GM21367 (cell line): ENCODE data around the gene BCAS3.
"Not testable (repeated sequence)": the region's sequence is repeated elsewhere in the genome, so short reads cannot be mapped to it uniquely, and the experiment has no call there.

Experiments used
- ATAC-seq: cut with Tn5 transposase; IDR thresholded peaks from one replicate; pipeline ENCODE4 v1.9.1; 2021; ENCODE audit not compliant: unreplicated experiment

BCAS3 gene

GRCh38 chr17:60976861-60977260 lies 299.2 kb downstream of the BCAS3 start:
- ATAC-seq = not testable (repeated sequence)

- no peak for ATAC-seq
These were observed 311.7 kb downstream of the BCAS3 start for GRCh38 chr17:60989379-60989778.

GRCh38 chr17:60989846-60990245 lies 312.2 kb downstream of the BCAS3 start:
- ATAC-seq = no peak

- ATAC-seq = no peak
These were observed 315.8 kb downstream of the BCAS3 start for GRCh38 chr17:60993497-60993896.

DNA sequence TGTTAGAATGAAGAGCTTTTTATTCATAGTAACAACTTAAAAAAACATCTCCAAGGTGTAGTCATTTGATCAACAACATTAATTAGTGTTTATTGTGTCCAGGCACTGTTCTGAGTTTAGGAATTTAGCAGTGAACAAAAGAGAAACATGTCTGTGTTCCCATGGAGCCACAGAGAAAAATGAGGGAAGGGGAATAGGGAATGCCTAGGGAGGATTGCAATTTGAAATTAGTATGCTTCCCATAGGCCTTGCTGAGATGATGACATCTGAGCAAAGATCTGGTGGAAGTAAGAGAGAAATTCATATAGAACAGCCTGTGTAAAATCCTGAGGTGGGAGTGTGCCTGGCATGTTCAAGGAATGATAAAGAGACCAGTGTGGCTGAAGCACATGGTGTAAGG lies 318.0 kb downstream of the BCAS3 start:
- ATAC-seq = no peak

DNA sequence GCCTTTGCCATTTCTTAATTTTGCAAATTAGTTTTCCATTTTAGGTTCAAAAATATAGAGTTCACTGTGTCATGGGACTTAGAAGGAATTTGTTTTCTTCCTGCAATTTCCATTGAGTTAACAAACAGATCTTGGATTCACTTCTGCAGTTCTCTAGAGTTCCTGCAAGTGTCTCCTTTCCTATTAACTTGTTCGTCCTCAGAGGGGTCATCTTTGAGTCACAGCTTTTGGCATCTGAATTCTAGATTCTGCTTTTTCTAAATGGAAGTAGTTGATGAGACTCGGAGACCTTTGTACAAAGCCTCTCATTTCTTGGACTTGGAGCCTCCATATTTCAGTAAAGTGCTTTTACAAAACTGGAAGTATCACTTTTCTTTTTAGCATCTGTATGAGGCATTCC lies 323.3 kb downstream of the BCAS3 start:
- ATAC-seq = no peak

DNA sequence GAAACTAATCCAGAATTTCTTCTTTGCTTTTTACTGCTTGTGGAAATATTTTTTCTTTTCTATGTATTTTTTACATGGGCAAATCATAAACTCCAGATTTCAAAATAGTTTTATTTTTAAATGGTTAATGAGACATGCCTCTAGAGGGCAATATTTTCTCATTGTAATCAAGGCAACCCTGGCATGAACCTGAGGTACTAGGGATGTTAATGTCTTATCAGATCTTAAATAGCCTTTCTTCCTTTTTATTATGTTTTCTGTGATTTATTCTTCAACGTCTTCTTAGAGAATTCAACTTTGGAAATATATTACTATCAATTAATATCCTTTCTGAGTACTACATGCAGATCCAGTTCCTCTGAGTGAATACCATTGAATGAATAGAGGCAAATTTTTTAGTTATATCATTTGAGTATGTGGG lies 324.7 kb downstream of the BCAS3 start:
- ATAC-seq = no peak

GRCh38 chr17:61005358-61005757 lies 327.7 kb downstream of the BCAS3 start:
- ATAC-seq = no peak

- ATAC-seq = not testable (repeated sequence)
These were observed 328.3 kb downstream of the BCAS3 start for GRCh38 chr17:61005958-61006357.

GRCh38 chr17:61007980-61008379 lies 330.3 kb downstream of the BCAS3 start:
- ATAC-seq = no peak

DNA sequence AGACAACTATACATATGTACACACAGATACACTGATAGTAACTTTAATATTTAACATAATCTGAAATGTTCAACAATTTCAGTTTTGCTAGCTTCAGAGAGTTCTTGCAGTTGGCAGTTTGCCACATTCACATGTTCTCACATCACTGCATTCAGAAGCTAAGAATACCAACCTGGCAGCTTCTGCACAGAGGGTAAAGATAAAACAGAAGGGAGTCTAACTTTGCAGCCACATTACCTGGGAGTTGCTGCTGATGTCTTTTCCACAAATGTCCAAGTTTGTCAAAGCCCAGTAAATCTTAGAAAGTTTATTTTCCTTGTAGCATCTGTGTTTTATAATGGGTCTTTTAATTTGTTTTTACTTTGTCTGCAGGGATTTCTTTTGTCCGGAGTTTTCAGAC lies 332.0 kb downstream of the BCAS3 start:
- ATAC-seq = no peak

GRCh38 chr17:61010661-61011170 lies 333.1 kb downstream of the BCAS3 start:
- ATAC-seq = no peak

DNA sequence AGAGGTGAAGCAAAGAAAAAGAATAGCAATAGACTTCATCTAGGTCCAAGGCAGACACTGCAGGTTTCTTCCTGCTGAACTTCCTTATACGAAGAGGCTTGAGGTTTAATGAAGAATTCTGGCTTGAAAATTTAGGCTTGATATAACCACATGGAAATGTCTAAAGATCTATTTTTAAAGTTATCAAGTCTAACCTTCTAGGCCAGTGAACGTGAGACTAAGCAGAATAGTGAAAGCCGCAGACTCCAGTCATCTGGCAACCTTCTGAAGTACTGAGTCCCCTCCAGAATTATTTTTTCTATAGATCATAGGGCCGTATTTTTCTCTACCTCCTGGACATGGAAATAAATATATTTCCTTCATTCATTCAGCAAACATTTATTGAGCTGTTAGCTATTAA lies 333.6 kb downstream of the BCAS3 start:
- ATAC-seq = no peak

- ATAC-seq = no peak
These were observed 338.3 kb downstream of the BCAS3 start for GRCh38 chr17:61015966-61016365.

- no peak for ATAC-seq
These were observed 339.8 kb downstream of the BCAS3 start for GRCh38 chr17:61017317-61018006.

GRCh38 chr17:61018938-61019337 lies 341.3 kb downstream of the BCAS3 start:
- ATAC-seq = no peak

GRCh38 chr17:61023996-61024395 lies 346.3 kb downstream of the BCAS3 start:
- ATAC-seq = no peak

DNA sequence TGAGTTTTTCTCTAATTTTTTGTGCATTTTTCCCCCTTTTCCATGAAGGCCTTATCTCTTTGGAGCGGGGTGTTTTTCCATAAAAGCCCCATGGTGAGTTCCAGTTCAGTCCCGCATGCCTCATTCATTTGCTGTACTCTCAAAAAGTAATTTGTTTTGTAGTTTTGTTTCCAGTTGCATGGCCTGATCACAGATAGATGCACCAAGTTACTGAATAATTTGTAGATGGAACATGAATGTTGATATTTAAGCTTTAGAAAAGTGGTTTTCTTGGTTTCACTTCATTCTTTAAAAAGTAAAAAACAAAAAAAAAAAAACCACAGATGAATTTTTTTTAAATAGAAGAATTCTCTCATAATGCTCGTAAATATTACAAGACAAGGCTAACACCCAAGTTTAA lies 349.2 kb downstream of the BCAS3 start:
- no peak for ATAC-seq

GRCh38 chr17:61029181-61029580 lies 351.5 kb downstream of the BCAS3 start:
- ATAC-seq = no peak

- ATAC-seq = no peak
These were observed 363.0 kb downstream of the BCAS3 start for GRCh38 chr17:61040666-61041065.

DNA sequence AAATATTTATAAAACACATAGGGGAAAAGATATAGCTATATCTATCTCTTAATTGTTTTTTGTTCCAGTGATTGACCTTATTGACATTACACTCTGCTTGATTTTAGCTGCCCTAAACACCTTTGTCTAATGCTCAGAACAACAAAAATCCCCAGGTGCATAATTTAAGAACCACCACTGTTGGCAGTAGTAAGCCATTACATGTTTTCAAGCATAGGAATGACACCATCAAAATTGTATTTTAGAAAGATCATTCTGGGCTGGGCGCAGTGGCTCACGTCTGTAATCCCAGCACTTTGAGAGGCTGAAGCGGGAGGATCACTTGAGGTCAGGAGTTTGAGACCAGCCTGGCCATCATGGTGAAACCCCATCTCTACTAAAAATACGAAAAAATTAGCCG lies 364.7 kb downstream of the BCAS3 start:
- not testable (repeated sequence) for ATAC-seq

- no peak for ATAC-seq
These were observed 369.9 kb downstream of the BCAS3 start for GRCh38 chr17:61047515-61047914.
